GM21515 (cell line): ENCODE results near the gene PTP4A1.
A peak's percentile ranks its signal among the peaks of the same experiment; 100 is the strongest.

Source experiments
- ATAC-seq: cut with Tn5 transposase; IDR thresholded peaks from one replicate; pipeline ENCODE4 v1.9.1; 2021; ENCODE audit not compliant: unreplicated experiment

PTP4A1 gene

GRCh38 chr6:63554782-63555181, 17.5 kb upstream of the PTP4A1 start:
- no peak for ATAC-seq

- no peak for ATAC-seq
These were observed 15.9 kb upstream of the PTP4A1 start for GRCh38 chr6:63556369-63556768.

- ATAC-seq = no peak
These were observed 14.0 kb upstream of the PTP4A1 start for GRCh38 chr6:63558278-63558677.

- ATAC-seq = no peak
These were observed 11.4 kb upstream of the PTP4A1 start for GRCh38 chr6:63560801-63561287.

- ATAC-seq = no peak
These were observed 11.0 kb upstream of the PTP4A1 start for GRCh38 chr6:63561288-63561687.

GRCh38 chr6:63563235-63563634, 9.0 kb upstream of the PTP4A1 start:
- ATAC-seq = no peak

GRCh38 chr6:63565058-63565726, 7.1 kb upstream of the PTP4A1 start:
- no peak for ATAC-seq

GRCh38 chr6:63565727-63566596, 6.3 kb upstream of the PTP4A1 start:
- no peak for ATAC-seq

- ATAC-seq = no peak
These were observed 4.3 kb upstream of the PTP4A1 start for GRCh38 chr6:63567966-63568365.

GRCh38 chr6:63571361-63572043, 778 bp upstream of the PTP4A1 start:
- ATAC-seq = no peak

GRCh38 chr6:63572747-63573075, 431 bp downstream of the PTP4A1 start:
- peak; percentile 1 for ATAC-seq

GRCh38 chr6:63573076-63573898, 1.0 kb downstream of the PTP4A1 start:
- ATAC-seq = peak; percentile 56

GRCh38 chr6:63573899-63574553, 1.7 kb downstream of the PTP4A1 start:
- no peak for ATAC-seq

- no peak for ATAC-seq
These were observed 2.2 kb downstream of the PTP4A1 start for GRCh38 chr6:63574554-63574900.

- ATAC-seq = no peak
These were observed 4.0 kb downstream of the PTP4A1 start for GRCh38 chr6:63576147-63576772.

- no peak for ATAC-seq
These were observed 4.9 kb downstream of the PTP4A1 start for GRCh38 chr6:63576985-63577712.

- ATAC-seq = no peak
These were observed 6.5 kb downstream of the PTP4A1 start for GRCh38 chr6:63578757-63579156.

GRCh38 chr6:63579937-63580703, 7.8 kb downstream of the PTP4A1 start:
- no peak for ATAC-seq

GRCh38 chr6:63580704-63580961, 8.4 kb downstream of the PTP4A1 start:
- ATAC-seq = no peak
